Loucy (cell line): ENCODE data around the gene SLC22A4.

ENCODE experiments used
- CTCF ChIP-seq: fragments of 200-600 bp; sonication (generic); conservative IDR thresholded peaks from 2 replicates; pipeline ENCODE4 v1.5.1; 2014; ENCODE audit warnings: mild to moderate bottlenecking, antibody characterized with exemption, low read length
- EZH2phosphoT487 ChIP-seq: fragments of 200-600 bp; IDR thresholded peaks from 2 replicates; pipeline ENCODE4 v1.6.1; 2018; ENCODE audit warnings: antibody characterized with exemption, mild to moderate bottlenecking, moderate library complexity, borderline replicate concordance

DNA sequence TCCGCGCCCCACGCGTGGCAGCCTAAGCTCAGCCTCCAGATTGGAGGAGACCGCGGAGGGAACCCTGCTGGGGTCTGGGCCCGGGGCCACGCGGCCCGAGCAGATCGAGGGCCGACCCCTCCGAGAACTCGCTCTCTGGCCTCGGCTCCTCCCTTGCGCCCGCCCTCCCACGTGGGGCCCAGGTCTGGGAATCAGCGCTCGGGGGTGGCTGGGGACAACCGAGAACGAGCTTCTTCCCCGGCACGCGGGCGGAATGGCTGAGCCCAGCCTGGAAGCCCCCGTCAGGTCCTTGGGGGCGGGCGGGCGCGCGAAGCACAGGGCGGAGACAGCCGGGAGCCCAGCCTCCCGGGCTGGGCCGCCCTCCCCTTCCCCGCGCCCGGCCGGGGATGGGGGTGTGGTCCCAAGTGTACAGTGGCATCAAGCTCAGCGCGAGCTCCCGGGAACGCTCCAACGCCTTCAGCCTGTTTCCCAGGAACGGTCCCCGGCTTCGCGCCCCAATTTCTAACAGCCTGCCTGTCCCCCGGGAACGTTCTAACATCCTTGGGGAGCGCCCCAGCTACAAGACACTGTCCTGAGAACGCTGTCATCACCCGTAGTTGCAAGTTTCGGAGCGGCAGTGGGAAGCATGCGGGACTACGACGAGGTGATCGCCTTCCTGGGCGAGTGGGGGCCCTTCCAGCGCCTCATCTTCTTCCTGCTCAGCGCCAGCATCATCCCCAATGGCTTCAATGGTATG lies at the start of gene SLC22A4:
- TF ChIP-seq CTCF (0 out of 2 replicates have a peak, but pooled peaks have one; percentile 3), EZH2phosphoT487 (no peak)
